Peyer's patch (tissue), 4 donors: ENCODE measurements around the gene CDK18. TPM values are rescaled to one million over a fixed set of nuclear protein-coding genes. Genes with fewer than 3 reads are reported as not detected.

ENCODE experiments used
- DNase-seq, 3 donors: peaks; one replicate each; pipeline ENCODE4 v3.0.0-alpha.2; 2017 to 2019
- H3K27ac ChIP-seq, 4 donors: fragments of 200-600 bp; sonication (generic); one replicate each; pipeline ENCODE4 v1.5.1; 2016 to 2019
- H3K27me3 ChIP-seq, 2 donors: fragments of 200-600 bp; sonication (generic); one replicate each; pipeline ENCODE4 v1.5.1; 2019
- H3K36me3 ChIP-seq, 3 donors: fragments of 200-600 bp; sonication (generic); one replicate each; pipeline ENCODE4 v1.5.1; 2016 to 2019
- H3K4me1 ChIP-seq, 4 donors: fragments of 200-600 bp; sonication (generic); one replicate each; pipeline ENCODE4 v1.5.1; 2016 to 2019
- H3K4me3 ChIP-seq, 4 donors: fragments of 200-600 bp; sonication (generic); 1 replicate in 3 of 4; 2 replicates in 1 of 4; pipeline ENCODE4 v1.5.1; 2016 to 2019; ENCODE audit warnings: mild to moderate bottlenecking in 1 of 4
- H3K9me3 ChIP-seq, 4 donors: fragments of 200-600 bp; sonication (generic); one replicate each; pipeline ENCODE4 v1.5.1; 2016 to 2019; ENCODE audit warnings: mild to moderate bottlenecking in 1 of 4
- POLR2A ChIP-seq, 2 donors: fragments of 450-650 bp; IDR thresholded peaks; one replicate each; pipeline ENCODE4 v1.5.1; 2017; ENCODE audit warnings: antibody characterized with exemption in 2 of 2, mild to moderate bottlenecking in 2 of 2, moderate library complexity in 2 of 2
- total RNA-seq, 4 donors: library from RNA; depleted of rRNA; stranded (reverse); fragments of >200 nt; gene quantifications; one replicate each; pipeline ENCODE4 v1.1.0, GENCODE V29; 2016
- TF ChIP-seq, protein P1 (sequence below), 6 experiments: fragments of 450-650 bp in 4 of 6; fragments of 200-600 bp in 2 of 6; sonication (generic) in 1 of 6; IDR thresholded peaks; one replicate each; pipeline ENCODE4 v1.5.1; 2017 to 2019; ENCODE audit warnings: antibody characterized with exemption in 6 of 6, mild to moderate bottlenecking in 3 of 6, moderate library complexity in 1 of 6

CDK18 gene
- total RNA-seq, 4 donors from 2014 or later, result 47.0 to 126 (median 80.7) TPM

DNA sequence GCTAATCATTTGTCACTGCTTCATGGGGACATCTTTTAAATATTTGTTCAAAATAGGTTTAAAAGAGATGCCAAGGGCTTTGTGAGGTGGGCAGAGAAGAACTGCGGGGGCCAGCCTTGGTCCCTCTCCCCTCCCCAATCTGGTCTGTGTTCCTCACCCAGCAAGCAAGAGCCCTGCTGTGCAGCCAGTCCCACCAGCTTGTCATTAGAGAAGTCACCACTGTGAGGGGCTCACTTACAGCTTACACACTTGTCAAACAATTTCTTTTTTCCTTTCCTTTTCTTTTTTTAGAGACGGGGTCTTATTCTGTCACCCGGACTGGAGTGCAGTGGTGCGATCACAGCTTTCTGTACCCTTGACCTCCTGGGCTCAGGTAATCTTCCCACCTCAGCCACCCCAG is 10.4 kb upstream of the CDK18 start:
- Histone ChIP-seq H3K9me3 (no peaks in the 10 kb centered on the region), H3K27ac (no peak overlapping the region), H3K36me3 (no peaks in the 10 kb centered on the region), H3K4me1 (peaks cover 0 to 26% (median 0%) of the 10 kb centered on the region in 4 donors), H3K4me3 (no peak overlapping the region), H3K27me3 (no peaks in the 10 kb centered on the region)
- TF ChIP-seq POLR2A (IDR thresholded peaks at IDR 0.05), result no peak
- TF ChIP-seq, protein P1, sequence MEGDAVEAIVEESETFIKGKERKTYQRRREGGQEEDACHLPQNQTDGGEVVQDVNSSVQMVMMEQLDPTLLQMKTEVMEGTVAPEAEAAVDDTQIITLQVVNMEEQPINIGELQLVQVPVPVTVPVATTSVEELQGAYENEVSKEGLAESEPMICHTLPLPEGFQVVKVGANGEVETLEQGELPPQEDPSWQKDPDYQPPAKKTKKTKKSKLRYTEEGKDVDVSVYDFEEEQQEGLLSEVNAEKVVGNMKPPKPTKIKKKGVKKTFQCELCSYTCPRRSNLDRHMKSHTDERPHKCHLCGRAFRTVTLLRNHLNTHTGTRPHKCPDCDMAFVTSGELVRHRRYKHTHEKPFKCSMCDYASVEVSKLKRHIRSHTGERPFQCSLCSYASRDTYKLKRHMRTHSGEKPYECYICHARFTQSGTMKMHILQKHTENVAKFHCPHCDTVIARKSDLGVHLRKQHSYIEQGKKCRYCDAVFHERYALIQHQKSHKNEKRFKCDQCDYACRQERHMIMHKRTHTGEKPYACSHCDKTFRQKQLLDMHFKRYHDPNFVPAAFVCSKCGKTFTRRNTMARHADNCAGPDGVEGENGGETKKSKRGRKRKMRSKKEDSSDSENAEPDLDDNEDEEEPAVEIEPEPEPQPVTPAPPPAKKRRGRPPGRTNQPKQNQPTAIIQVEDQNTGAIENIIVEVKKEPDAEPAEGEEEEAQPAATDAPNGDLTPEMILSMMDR (IDR thresholded peaks at IDR 0.05), result no peak
- no peak for DNase-seq

DNA sequence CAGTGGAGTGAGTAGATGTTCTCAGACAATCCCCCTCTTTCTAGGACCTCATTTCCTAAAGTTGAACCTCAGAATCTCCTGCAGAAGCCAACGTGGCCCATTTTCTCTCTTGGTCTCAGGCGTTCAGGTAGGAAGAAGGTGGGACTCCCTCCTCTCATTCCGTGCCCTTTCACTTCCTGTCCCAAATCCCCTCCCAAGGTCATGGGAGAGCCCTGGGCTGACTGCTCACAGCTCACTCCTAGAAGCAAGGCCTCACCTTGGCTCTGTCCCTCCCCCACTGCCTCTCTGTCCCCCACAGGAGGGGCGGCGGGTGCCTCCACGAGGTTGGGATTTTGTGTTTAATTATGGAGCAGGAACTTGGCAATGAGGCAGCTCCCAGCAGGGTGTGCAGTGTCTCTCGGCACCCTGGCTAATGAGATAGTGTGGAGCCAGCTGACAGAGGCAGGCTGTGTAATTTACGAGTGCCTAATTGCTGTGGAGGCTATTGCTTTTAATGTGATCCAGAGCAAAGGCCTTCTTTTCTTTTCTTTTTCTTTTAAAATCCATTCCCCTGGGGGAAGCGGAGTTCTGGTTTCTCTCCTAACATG is 9.1 kb upstream of the CDK18 start:
- Histone ChIP-seq H3K27ac (no peak overlapping the region), H3K4me1 (peaks cover 0 to 26% (median 0%) of the 10 kb centered on the region in 4 donors)
- DNase-seq, result no peak

DNA sequence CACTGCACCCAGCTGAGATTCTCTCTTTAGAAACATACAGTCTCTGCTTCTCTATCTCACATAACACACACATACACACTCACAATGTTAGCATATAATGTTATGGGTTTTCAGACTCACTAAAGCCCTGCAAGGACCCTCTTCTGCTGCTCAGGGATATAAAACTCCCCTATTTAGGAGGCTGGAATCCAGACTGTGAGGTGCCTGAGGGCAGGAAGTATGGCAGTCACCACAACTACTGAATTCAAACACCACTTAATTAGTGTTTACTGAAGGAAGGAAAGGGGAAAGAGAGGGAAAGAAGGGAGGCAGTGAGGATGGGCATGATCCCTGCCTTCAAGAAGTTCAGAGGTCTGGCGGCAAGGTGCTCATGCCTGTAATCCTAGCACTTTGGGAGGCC is 7.8 kb upstream of the CDK18 start:
- TF ChIP-seq, protein P1 (IDR thresholded peaks at IDR 0.05), result no peak
- no peak for TF ChIP-seq POLR2A (IDR thresholded peaks at IDR 0.05)

More for the DNA sequence above, 9.1 kb upstream of the CDK18 start:
- no peak for TF ChIP-seq POLR2A (IDR thresholded peaks at IDR 0.05)
- TF ChIP-seq, protein P1 (IDR thresholded peaks at IDR 0.05), result no peak
- no peak overlapping the region for H3K4me3 ChIP-seq
- H3K9me3 ChIP-seq, result no peaks in the 10 kb centered on the region
- no peaks in the 10 kb centered on the region for H3K27me3 ChIP-seq
- no peaks in the 10 kb centered on the region for H3K36me3 ChIP-seq

DNA sequence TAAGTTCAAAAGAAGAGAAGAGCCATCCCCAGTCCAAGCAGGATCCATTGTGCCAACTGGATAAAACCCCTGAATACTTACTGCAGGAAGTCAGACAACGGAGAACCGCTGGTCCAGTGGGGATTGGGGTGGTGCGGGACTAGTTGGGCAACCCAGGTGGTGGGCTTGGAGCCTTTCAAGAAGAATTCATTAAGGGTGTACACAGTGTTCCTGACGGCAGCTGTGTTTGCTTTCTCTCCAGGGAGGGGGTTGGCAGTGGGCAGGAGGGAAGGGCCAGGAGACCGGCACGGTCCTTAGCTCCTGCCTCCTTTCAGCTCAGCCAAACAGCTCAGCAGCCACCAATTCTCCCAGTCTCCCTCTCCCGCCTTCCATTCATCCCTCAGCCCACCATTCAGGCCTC is 7.1 kb upstream of the CDK18 start:
- no peaks in the 10 kb centered on the region for H3K9me3 ChIP-seq
- DNase-seq, result no peak
- no peak for TF ChIP-seq POLR2A (IDR thresholded peaks at IDR 0.05)
- TF ChIP-seq, protein P1 (IDR thresholded peaks at IDR 0.05), result no peak
- no peaks in the 10 kb centered on the region for H3K27me3 ChIP-seq
- no peak overlapping the region for H3K4me3 ChIP-seq
- H3K27ac ChIP-seq, result no peak overlapping the region
- H3K4me1 ChIP-seq, result peaks cover 0 to 27% (median 0%) of the 10 kb centered on the region in 4 donors
- H3K36me3 ChIP-seq, result no peaks in the 10 kb centered on the region

More for the DNA sequence above, 7.8 kb upstream of the CDK18 start:
- Histone ChIP-seq H3K4me1 (peaks cover 0 to 30% (median 0%) of the 10 kb centered on the region in 4 donors), H3K9me3 (no peaks in the 10 kb centered on the region), H3K27ac (no peak overlapping the region), H3K27me3 (no peaks in the 10 kb centered on the region), H3K4me3 (no peak overlapping the region), H3K36me3 (no peaks in the 10 kb centered on the region)
- no peak for DNase-seq

DNA sequence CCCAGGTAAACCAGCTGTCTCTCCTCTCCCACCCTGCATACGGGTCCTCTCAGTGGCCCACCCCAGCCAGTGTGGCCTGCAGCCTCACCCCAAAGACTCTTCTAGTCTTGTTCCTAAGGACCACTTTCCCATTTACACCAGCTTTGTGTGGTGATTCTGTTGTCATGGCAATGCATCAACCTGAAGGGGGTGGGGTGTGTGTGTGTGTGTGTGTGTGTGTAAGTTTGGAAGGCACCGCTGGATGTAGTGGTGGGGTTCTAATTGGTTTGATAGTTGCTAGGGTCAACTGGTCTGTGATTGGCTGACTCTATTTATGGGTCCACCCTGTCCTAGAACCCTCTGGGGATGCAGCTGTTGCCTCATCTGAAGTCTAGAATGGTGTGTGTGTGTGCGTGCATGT is 4.7 kb upstream of the CDK18 start:
- Histone ChIP-seq H3K4me3 (no peak overlapping the region), H3K4me1 (peaks cover 0 to 12% (median 0%) of the 10 kb centered on the region in 4 donors), H3K27ac (no peak overlapping the region), H3K36me3 (no peaks in the 10 kb centered on the region), H3K9me3 (no peaks in the 10 kb centered on the region), H3K27me3 (no peaks in the 10 kb centered on the region)
- DNase-seq, result no peak
- TF ChIP-seq POLR2A (IDR thresholded peaks at IDR 0.05), result no peak
- TF ChIP-seq, protein P1 (IDR thresholded peaks at IDR 0.05), result no peak
